ENCODE data around the gene MEG3. TPM values are rescaled to one million over a fixed set of nuclear protein-coding genes. Genes with fewer than 3 reads are reported as not detected.

Gene MEG3
- polyA plus RNA-seq, 12 donors: 2,267 to 8,000 (median 4,463) TPM

Other genes starting within 250 kb of the MEG3 start
- 1 to 10 TPM in 11 of 12 donors, not detected in 1; 1.8 to 6.4 (median 4.3) TPM for gene BEGAIN, start 238.7 kb upstream of the MEG3 start, polyA plus RNA-seq (ENCODE audit: insufficient read length in 12 of 12)
- 1,000 to 10,000 TPM; 1,182 to 2,893 (median 1,902) TPM for gene DLK1, start 99.2 kb upstream of the MEG3 start, polyA plus RNA-seq (ENCODE audit: insufficient read length in 12 of 12)
- 10 to 100 TPM in 11 of 12 donors, not detected in 1; 22.7 to 66.3 (median 47.2) TPM for gene RTL1, start 77.6 kb downstream of the MEG3 start, polyA plus RNA-seq (ENCODE audit: insufficient read length in 12 of 12)